ENCODE measurements around the gene GMEB2. TPM values are rescaled to one million over a fixed set of nuclear protein-coding genes. Genes with fewer than 3 reads are reported as not detected.

The GMEB2 gene
- total RNA-seq, 1 donor from 2014 or later: 11.2 TPM

DNA sequence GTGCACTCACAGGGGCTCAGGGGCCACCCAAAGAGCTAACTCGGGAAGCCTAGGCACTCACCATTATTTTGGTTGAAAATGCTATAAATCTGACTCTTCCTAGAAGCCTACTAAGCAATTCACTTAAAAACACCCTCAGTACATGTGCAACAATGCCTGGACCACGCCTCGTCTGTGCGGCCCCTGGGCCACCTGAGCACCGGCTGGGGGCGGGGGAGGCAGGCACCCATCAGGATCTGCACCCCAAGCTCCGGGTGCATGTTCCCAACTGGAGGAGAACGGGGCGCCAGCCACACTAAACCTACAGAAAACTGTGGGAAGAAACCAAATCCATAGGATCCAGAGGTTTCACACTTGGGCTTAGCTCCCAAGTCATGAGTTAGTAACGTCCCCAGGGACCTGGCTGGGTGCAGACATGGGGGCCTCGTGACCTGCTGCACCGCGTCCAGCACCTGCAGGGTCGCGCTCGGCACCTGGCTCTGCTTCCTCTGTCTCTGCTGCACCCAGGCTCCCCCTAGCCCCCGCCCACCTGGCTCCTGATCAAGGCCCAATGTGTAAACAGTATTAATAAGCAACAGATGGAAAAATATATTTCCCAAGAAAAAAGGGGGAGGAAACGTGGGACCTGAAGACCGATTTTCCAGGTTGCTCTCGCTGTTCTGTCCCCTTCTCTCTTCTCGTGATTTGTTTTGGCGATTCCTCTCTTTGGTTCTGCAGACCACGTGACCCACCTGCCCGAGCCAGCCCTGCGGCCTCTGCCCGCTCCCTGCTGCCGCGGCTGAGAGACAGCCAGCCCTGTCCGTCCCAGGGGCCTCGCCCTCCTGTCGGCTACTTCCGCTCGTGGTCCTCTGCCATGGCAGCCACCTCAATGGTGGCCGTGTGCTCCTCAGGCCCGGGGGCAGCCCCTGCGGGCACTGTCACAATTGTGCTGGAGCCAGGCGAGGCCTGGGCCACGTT is 37.4 kb downstream of the GMEB2 start:
- no peak overlapping the region for H3K27ac Mint-ChIP-seq (ENCODE audit: unreplicated experiment)
- no peak for DNase-seq (ENCODE audit: low spot score)
- TF ChIP-seq, protein P1, sequence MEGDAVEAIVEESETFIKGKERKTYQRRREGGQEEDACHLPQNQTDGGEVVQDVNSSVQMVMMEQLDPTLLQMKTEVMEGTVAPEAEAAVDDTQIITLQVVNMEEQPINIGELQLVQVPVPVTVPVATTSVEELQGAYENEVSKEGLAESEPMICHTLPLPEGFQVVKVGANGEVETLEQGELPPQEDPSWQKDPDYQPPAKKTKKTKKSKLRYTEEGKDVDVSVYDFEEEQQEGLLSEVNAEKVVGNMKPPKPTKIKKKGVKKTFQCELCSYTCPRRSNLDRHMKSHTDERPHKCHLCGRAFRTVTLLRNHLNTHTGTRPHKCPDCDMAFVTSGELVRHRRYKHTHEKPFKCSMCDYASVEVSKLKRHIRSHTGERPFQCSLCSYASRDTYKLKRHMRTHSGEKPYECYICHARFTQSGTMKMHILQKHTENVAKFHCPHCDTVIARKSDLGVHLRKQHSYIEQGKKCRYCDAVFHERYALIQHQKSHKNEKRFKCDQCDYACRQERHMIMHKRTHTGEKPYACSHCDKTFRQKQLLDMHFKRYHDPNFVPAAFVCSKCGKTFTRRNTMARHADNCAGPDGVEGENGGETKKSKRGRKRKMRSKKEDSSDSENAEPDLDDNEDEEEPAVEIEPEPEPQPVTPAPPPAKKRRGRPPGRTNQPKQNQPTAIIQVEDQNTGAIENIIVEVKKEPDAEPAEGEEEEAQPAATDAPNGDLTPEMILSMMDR (IDR thresholded peaks at IDR 0.05; ENCODE audit: unreplicated experiment): no peak
- H3K36me3 Mint-ChIP-seq (ENCODE audit: low read depth, unreplicated experiment): peaks cover 13% of the 10 kb centered on the region
- H3K27me3 Mint-ChIP-seq (ENCODE audit: unreplicated experiment): peaks cover 10% of the 10 kb centered on the region
- H3K9me3 Mint-ChIP-seq (ENCODE audit: unreplicated experiment): no peaks in the 10 kb centered on the region
- peaks cover 2% of the 10 kb centered on the region for H3K4me1 Mint-ChIP-seq (ENCODE audit: unreplicated experiment)
- no peak overlapping the region for H3K4me3 Mint-ChIP-seq (ENCODE audit: unreplicated experiment)

DNA sequence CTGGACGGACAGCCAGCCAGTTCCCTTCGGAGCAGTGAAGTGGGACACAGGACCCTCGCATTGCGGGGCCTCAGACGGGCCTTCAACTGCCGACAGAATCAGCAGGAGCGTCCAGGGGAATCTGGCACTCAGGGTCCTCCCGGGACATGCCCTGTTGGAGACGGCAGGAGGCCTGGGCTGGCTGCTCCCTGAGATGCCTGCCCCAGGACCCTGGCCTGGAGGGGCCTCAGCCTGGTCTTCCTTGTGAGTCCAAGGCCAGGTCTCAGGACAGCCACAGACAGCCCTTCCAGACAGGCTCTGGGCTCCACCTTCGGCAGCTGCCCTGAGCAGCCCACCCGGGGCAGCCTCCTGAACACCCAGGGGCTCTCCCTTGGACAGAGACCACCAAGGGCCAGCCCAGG is 38.3 kb downstream of the GMEB2 start:
- Mint-ChIP-seq H3K9me3 (ENCODE audit: unreplicated experiment) (no peaks in the 10 kb centered on the region), H3K4me1 (ENCODE audit: unreplicated experiment) (peaks cover 2% of the 10 kb centered on the region), H3K27ac (ENCODE audit: unreplicated experiment) (no peak overlapping the region), H3K36me3 (ENCODE audit: low read depth, unreplicated experiment) (peaks cover 13% of the 10 kb centered on the region), H3K27me3 (ENCODE audit: unreplicated experiment) (peaks cover 10% of the 10 kb centered on the region), H3K4me3 (ENCODE audit: unreplicated experiment) (no peak overlapping the region)
- TF ChIP-seq, protein P1 (IDR thresholded peaks at IDR 0.05; ENCODE audit: unreplicated experiment): no peak
- DNase-seq (ENCODE audit: low spot score): no peak

DNA sequence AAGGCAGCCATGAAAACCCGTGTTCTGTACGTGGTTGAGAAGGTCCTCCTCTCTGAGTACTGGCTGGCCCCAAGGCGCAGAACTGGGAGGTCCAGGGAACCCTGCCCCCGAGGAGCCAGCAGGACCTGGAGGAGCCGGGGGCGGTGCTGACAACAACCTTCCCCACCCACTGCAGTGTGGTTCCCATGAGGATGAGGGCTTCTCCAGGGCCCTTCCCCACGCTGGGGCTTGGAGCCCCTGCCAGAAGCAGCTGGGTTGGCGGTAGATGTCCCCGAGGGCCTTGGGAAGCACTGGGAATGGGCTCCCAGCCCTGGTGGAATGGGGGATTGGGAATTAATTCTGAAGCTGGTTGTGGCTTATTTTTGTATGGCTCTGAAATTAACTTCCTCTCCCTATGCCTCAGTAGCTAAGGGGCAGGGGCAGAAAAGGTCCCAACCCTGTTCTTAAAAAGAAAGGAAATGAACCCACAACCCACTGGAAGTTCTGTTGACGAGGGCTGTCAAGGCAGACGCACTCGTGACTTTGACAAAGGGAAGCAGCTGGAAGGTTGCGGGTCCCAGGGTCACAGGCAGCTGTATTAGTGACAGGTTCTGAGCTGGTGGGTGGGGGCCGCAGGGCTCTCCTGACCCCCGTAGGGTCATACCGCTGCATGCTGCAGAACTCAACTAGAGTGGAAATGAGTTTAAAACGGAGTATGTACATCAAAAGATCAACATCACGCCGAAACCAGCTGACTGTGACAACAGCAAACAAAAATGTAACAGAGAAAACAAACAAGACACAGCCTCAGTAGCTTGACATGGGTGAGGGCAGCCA is 38.9 kb downstream of the GMEB2 start:
- TF ChIP-seq, protein P1 (IDR thresholded peaks at IDR 0.05; ENCODE audit: unreplicated experiment): no peak
- Mint-ChIP-seq H3K27ac (ENCODE audit: unreplicated experiment) (no peak overlapping the region), H3K27me3 (ENCODE audit: unreplicated experiment) (peaks cover 7% of the 10 kb centered on the region), H3K36me3 (ENCODE audit: low read depth, unreplicated experiment) (peaks cover 8% of the 10 kb centered on the region), H3K4me3 (ENCODE audit: unreplicated experiment) (no peak overlapping the region), H3K9me3 (ENCODE audit: unreplicated experiment) (no peaks in the 10 kb centered on the region), H3K4me1 (ENCODE audit: unreplicated experiment) (peaks cover 2% of the 10 kb centered on the region)
- no peak for DNase-seq (ENCODE audit: low spot score)

DNA sequence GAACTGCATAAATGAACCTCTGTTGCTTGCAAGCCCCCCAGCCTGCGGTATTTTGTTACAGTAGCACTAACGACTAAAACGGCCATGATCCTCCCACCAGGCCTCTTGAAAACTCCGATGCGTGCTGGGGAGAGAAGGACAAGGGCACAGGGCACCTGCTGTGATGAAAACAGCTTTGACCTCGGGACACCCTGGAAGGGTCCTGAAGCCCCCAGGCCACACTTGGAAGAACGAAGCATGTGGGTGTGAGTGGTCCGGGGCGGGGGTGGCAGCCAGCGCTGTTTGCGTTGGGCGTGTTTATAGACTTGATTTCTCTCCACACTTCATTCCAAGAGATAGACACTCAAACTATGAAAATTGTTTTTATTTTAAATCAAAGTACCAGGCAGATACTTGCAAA is 39.6 kb downstream of the GMEB2 start:
- peaks cover 6% of the 10 kb centered on the region for H3K36me3 Mint-ChIP-seq (ENCODE audit: low read depth, unreplicated experiment)
- no peaks in the 10 kb centered on the region for H3K9me3 Mint-ChIP-seq (ENCODE audit: unreplicated experiment)
- H3K4me3 Mint-ChIP-seq (ENCODE audit: unreplicated experiment): no peak overlapping the region
- H3K4me1 Mint-ChIP-seq (ENCODE audit: unreplicated experiment): peaks cover 2% of the 10 kb centered on the region
- peaks cover 7% of the 10 kb centered on the region for H3K27me3 Mint-ChIP-seq (ENCODE audit: unreplicated experiment)
- no peak overlapping the region for H3K27ac Mint-ChIP-seq (ENCODE audit: unreplicated experiment)
- DNase-seq (ENCODE audit: low spot score): no peak
- TF ChIP-seq, protein P1 (IDR thresholded peaks at IDR 0.05; ENCODE audit: unreplicated experiment): no peak

Data from endothelial cell (in vitro differentiated cells).